Aorta (tissue), 5 donors: ENCODE measurements around the gene ACTR1B. TPM values are rescaled to one million over a fixed set of nuclear protein-coding genes. Genes with fewer than 3 reads are reported as not detected.

Experiments used
- ATAC-seq: fragments of 200-7000 bp; cut with Tn5 transposase; one replicate; pipeline ENCODE4 v1.9.1; 2022; ENCODE audit warnings: moderate library complexity; ENCODE audit not compliant: low FRiP score
- DNase-seq, 2 donors: peaks; one replicate each; pipeline ENCODE4 v3.0.0-alpha.2; 2020
- H3K27ac ChIP-seq, 2 donors: one replicate each; pipeline ENCODE4 v1.5.1; 2013; ENCODE audit warnings: low read length in 2 of 2, mild to moderate bottlenecking in 2 of 2, moderate library complexity in 2 of 2, control low read depth in 1 of 2, inconsistent platforms in 1 of 2, low read depth in 1 of 2
- H3K27me3 ChIP-seq, 2 donors: one replicate each; pipeline ENCODE4 v1.6.1; 2013; ENCODE audit warnings: control low read depth in 1 of 2, low read length in 1 of 2, mild to moderate bottlenecking in 1 of 2, moderate library complexity in 1 of 2; ENCODE audit not compliant: insufficient read depth in 2 of 2, control insufficient read depth in 1 of 2
- H3K36me3 ChIP-seq, 2 donors: one replicate each; pipeline ENCODE4 v1.6.1; 2013; ENCODE audit warnings: control low read depth in 1 of 2, low read length in 1 of 2, mild to moderate bottlenecking in 1 of 2; ENCODE audit not compliant: insufficient read depth in 2 of 2, control insufficient read depth in 1 of 2
- H3K4me1 ChIP-seq, 2 donors: one replicate each; pipeline ENCODE4 v1.6.1; 2013; ENCODE audit warnings: low read length in 2 of 2, control low read depth in 1 of 2, mild to moderate bottlenecking in 1 of 2, moderate library complexity in 1 of 2; ENCODE audit not compliant: insufficient read depth in 2 of 2, control insufficient read depth in 1 of 2
- H3K4me3 ChIP-seq, 2 donors: one replicate each; pipeline ENCODE4 v1.5.1; 2013; ENCODE audit warnings: low read length in 2 of 2, control low read depth in 1 of 2, mild to moderate bottlenecking in 1 of 2
- H3K9me3 ChIP-seq: one replicate; pipeline ENCODE4 v1.6.1; 2013; ENCODE audit warnings: mild to moderate bottlenecking, low read length; ENCODE audit not compliant: control insufficient read depth
- WGBS, 2 donors: extraction: QIAGEN DNeasy Blood & Tissue Kit; methylation state at CpG; one replicate each; pipeline ENCODE4 v1.1.7; 2013; 5-methylcytosine and 5-hydroxymethylcytosine counted together
- intact Hi-C, 2 donors: fragments of 100-400 bp; cut with DNase I; formaldehyde crosslinking; loops; one replicate each; pipeline versions ENCODE4 v1.14.2 to v1.15.0; 2022
- polyA plus RNA-seq, 2 donors: library from polyadenylated mRNA; stranded (reverse); fragments of 200-250 nt; gene quantifications; one replicate each; pipeline ENCODE4 v1.2.3, GENCODE V29; 2013
- total RNA-seq, 2 donors: library from RNA; stranded (reverse); fragmentation: NEBNext Ultra II Directional; extraction: Animal tissue kit (Norgen Biotek cat#: 25700); gene quantifications; one replicate each; pipeline ENCODE4 v1.2.1, GENCODE V29; 2021
- donor health status: healthy with polysubstance abuse.
- donor health status: Bipolar disorder and iron deficiency.
- donor health status: DM: no; HTN: no; CAD: no.
- donor health status: DM: no; HTN: no; CAD: no.
- donor health status: DM: yes; HTN: yes; CAD: no.

ACTR1B gene
- total and polyA plus RNA-seq, 4 donors: 63.2 to 92.2 (median 72.5) TPM

DNA sequence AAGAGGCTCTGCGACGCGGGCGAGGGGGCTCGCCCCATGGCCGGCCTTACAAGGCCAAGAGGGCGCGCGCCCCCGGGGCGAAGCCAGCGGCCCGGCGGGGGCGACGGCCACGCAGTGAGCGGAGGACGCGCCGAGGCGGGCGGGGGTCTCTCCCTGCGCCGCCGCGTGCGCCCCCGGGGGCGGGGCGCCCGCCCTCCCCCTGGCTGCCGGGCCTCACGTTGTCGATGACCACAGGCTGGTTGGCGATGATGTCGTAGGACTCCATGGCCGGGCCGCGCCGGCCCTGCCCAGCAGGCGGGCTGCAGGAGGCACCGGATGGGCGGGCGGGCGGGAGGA, 250 bp downstream of the ACTR1B start:
- DNase-seq: no peak
- no peaks in the 10 kb centered on the region for H3K4me1 ChIP-seq
- H3K4me3 ChIP-seq: peak overlapping the region; percentile 77 to 81
- no peaks in the 10 kb centered on the region for H3K9me3 ChIP-seq
- intact Hi-C loops: loop anchor here in 1 of 2 donors (2.0 kb wide), 1 partner anchor 17 kb away; the partner anchor contains the start of gene COX5B
- no peaks in the 10 kb centered on the region for H3K36me3 ChIP-seq
- no peak for ATAC-seq
- no peaks in the 10 kb centered on the region for H3K27me3 ChIP-seq
- 0 to 1% methylated on average over 21 to 46 of the region's 46 CpGs for WGBS, 2 donors
- H3K27ac ChIP-seq: peak overlapping the region; percentile 80 to 85

DNA sequence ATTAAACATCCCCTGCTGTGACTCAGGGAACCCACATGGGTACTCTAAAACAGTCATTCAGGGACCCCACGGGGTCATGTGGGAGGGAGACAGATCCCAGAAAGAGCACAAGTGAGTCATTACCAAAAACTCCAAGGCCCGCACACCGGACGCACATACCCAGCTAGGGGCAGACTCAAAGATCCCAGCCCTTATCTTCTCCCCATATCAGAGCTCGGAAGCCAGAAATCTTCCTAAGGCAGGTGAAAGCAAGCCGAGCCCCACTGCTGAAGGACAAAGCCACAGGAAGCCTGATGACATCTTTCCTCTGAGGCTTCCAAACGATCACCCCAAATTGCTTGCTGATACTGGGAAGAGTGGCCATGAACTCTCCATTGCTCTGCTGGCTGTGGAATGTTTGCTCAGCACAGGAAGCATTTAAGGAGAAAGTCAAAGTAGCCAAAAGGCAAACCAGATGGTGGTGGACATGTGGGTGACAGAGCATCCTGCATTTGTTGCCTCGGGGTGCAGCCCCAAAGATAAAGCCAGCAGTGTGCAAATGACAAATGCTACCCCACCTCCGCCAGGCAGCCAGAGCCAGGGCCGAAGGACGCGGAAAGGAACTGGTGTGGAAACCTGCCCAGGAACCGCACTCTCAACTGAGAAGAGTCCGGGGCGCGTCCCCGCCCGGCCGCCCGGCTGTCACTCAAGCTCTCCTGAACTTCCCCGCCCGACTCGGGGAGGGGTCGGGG, 784 bp downstream of the ACTR1B start:
- no peaks in the 10 kb centered on the region for H3K27me3 ChIP-seq

DNA sequence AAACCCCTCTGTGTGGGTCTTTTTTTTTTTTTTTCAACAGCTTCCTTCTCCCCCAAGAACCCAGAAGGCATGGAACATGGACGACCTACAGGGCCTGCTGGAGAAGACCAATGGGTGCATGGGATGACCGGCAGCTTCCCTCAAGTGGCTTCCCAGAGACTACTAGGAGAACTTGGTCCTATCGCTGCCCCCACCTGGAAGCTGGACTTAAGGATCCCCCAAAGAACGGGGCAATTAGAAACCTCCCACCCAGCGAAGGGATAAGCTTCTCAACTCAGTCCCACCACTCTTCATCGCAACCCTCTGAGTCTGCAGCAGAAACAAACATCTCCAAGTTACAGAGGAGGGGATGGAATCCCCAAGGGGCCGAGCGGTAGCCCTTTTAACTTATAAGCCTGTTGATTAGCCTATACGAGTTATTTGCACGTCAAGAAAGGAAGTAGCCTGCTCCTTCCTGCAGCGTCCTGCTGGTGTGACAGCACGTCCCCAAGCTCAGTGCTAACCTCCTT, 1.4 kb downstream of the ACTR1B start:
- peak overlapping the region in 1 of 2 donors; percentile 85 for H3K27ac ChIP-seq
- H3K27me3 ChIP-seq: no peaks in the 10 kb centered on the region
- intact Hi-C loops: loop anchor here in 1 of 2 donors (2.0 kb wide), 1 partner anchor 16 kb away; the partner anchor contains the start of gene COX5B
- no peaks in the 10 kb centered on the region for H3K36me3 ChIP-seq
- H3K9me3 ChIP-seq: no peaks in the 10 kb centered on the region
- H3K4me1 ChIP-seq: no peaks in the 10 kb centered on the region
- 22 to 28% methylated on average over 12 of the region's 12 CpGs for WGBS, 2 donors
- no peak for DNase-seq
- H3K4me3 ChIP-seq: peak overlapping the region; percentile 16 to 81
- ATAC-seq: no peak

More for the DNA sequence above, 784 bp downstream of the ACTR1B start:
- Histone ChIP-seq H3K4me1 (no peaks in the 10 kb centered on the region), H3K9me3 (no peaks in the 10 kb centered on the region), H3K4me3 (peak overlapping the region; percentile 77 to 81), H3K27ac (peak overlapping the region; percentile 80 to 85), H3K36me3 (no peaks in the 10 kb centered on the region)
- intact Hi-C loops: loop anchor here in 1 of 2 donors (2.0 kb wide), 1 partner anchor 16 kb away; the partner anchor contains the start of gene COX5B
- DNase-seq (peak; percentile 78 to 88), ATAC-seq (peak; percentile 35)
- 0% methylated on average over 24 of the region's 24 CpGs for WGBS, 2 donors

DNA sequence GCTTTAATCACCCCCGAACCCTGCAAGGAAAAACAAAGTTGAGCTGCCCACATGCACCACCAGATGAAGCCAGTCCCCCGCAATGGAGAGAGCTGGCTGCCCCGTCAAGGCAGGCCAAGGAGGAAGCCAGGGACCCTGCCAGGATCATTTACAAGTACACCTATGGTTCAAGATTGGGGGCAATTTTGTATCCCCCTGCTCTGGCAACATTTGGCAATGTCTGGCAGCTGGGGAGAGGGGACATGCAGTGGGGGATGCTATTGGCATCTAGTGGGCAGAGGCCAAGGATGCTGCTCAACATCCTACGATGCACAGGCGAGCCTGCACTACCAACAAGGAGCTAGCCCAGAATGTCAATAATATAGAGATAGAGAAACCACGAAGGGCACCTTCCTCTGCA, 1.9 kb downstream of the ACTR1B start:
- no peak for DNase-seq
- Histone ChIP-seq H3K36me3 (peaks cover 0 to 2% of the 10 kb centered on the region in 2 donors), H3K9me3 (no peaks in the 10 kb centered on the region), H3K4me3 (no peak overlapping the region), H3K27ac (no peak overlapping the region), H3K4me1 (no peaks in the 10 kb centered on the region), H3K27me3 (no peaks in the 10 kb centered on the region)
- 78 to 86% methylated on average over 6 of the region's 6 CpGs for WGBS, 2 donors
- intact Hi-C loops: loop anchor here in 1 of 2 donors (2.0 kb wide), 1 partner anchor 15 kb away; the partner anchor contains the start of gene COX5B
- no peak for ATAC-seq

DNA sequence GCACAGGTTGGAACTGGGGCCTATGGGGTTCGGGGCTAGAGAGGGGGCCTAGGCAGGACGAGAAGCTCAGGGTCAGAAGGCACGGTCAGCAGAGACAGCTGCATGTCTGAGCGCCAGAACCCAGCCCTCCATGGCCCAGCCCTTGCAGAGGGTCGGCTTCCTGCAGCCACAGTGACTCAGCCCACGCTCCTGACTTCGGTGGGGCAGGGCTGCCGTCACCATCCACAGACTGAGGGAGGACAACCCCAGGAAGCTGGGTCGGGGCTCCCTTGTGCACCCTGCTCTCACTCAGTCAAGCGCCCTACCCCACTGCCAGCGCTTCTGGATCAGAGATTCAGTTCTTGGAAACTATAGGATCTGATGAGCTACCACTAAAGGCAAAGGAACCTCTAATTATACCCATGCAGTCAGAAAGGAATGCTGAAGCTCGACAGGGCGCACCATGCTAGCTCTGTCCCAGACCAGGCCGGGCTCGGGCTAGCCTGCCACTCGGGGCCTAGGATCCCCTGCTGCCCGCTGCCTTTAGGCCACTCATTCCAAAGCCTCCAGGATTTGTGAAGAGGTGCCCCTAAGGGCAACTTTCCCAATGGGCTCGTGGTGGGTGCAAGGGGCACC, 3.0 kb downstream of the ACTR1B start:
- Histone ChIP-seq H3K9me3 (no peaks in the 10 kb centered on the region), H3K27me3 (no peaks in the 10 kb centered on the region), H3K4me1 (no peaks in the 10 kb centered on the region), H3K4me3 (no peak overlapping the region), H3K27ac (no peak overlapping the region), H3K36me3 (peaks cover 3% of the 10 kb centered on the region in 2 donors)
- DNase-seq: no peak
- intact Hi-C loops: no loop called here
- 84 to 88% methylated on average over 18 of the region's 18 CpGs for WGBS, 2 donors
- ATAC-seq: no peak

DNA sequence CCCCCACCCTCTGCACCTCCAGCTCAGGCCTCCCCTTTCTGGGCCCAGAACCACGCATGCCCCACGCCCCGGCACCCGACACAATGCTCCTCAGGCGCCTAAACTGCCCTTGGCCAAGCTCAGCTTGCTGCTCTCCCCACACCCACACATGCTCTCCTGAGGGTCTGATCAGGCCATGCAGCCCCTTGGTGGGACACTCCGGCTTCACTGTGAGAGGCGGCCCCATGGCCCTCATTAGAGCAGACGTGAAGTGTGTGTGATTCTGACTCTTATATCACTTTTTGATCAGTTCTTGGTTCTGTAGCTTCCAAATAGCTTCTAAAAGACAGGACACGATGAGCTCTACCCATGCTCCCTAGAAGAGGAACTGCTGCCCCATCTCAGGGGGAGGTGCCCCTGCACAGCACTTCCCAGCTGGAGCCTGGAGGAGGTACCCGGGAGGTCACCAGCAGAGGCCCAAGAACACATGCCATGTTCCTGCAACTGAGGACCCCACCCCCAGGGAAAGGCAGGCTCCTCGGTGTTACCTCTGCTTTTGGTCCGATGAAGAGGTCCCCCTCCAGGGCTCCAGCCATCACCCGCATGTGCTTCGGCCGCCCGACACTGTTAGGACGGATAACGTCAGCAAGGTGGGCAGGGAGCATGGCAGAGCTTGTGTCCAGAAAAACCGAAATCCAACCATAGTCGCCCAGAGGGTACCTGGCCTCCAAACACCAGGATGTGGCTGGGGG, 3.6 kb downstream of the ACTR1B start:
- no peaks in the 10 kb centered on the region for H3K27me3 ChIP-seq
- H3K27ac ChIP-seq: no peak overlapping the region
- WGBS, 2 donors: 92 to 93% methylated on average over 20 of the region's 20 CpGs
- peaks cover 3% of the 10 kb centered on the region in 2 donors for H3K36me3 ChIP-seq
- no peaks in the 10 kb centered on the region for H3K4me1 ChIP-seq
- peak in 1 of 2 donors; percentile 61 for DNase-seq
- intact Hi-C loops: no loop called here
- H3K9me3 ChIP-seq: no peaks in the 10 kb centered on the region
- no peak for ATAC-seq
- H3K4me3 ChIP-seq: no peak overlapping the region

DNA sequence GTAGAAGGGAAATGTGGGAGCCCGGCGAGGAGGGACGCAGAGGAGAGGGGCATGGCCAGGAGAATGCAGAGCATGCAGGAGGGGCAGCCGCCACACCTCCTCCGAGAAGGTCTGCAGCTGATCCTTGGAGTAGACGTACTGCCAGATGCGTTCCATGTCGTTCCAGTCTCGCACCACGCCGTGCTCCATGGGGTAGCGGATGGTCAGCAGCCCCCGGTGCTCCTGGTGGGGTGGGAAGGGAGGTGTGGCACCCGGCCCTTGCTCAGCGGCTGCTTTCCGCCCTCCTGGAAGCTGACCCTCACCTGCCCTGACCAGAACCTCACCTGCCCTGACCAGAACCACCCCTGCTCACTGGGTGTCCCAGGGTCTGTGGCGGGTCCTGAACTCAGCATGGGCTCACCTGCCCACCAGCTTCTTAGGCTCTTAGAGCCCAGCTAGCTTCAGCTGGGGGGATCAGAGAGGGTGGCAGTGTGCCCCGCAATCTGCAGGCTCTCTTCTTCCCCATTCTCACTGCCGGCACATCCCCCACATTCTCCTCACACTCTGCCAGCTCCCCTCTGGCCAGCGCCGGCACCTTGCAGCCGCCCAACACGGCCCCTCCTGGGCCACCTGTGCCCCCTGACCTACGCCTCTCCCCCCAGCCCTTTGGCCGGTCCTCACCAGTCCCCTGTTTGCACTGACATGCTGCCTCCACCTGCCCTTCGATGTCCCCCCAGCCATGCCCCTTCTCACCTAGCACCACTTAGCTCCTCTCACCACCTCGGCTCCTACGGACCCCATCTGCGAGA, 4.4 kb downstream of the ACTR1B start:
- no peak overlapping the region for H3K4me3 ChIP-seq
- intact Hi-C loops: no loop called here
- H3K9me3 ChIP-seq: no peaks in the 10 kb centered on the region
- H3K27me3 ChIP-seq: no peaks in the 10 kb centered on the region
- 93 to 94% methylated on average over 29 of the region's 29 CpGs for WGBS, 2 donors
- H3K36me3 ChIP-seq: peaks cover 3% of the 10 kb centered on the region in 2 donors
- DNase-seq (peak in 1 of 2 donors; percentile 70), ATAC-seq (no peak)
- no peaks in the 10 kb centered on the region for H3K4me1 ChIP-seq
- H3K27ac ChIP-seq: no peak overlapping the region

DNA sequence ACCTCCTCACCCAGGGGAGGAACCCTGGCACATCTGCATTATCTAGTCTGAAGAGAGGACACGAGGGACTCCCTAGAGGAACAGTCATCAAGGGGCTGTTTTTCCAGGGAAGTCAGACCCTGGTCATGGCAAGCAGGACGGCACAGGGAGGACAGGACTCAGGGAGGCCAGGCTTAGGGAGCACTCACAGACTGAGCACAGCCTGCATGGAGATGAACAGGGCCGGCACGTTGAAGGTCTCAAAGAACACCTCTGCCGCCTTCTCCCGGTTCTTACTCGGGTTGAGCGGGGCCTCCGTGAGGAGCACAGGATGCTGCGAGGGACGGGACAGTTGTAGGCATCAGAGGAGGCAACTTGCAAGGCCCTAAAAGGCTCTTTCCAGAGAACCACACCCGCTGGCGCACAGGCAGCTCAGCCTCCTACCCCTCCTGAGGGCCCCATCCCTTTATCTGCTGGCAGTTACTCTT, 5.1 kb downstream of the ACTR1B start:
- 87 to 88% methylated on average over 13 of the region's 13 CpGs for WGBS, 2 donors
- Histone ChIP-seq H3K27ac (no peak overlapping the region), H3K4me1 (no peaks in the 10 kb centered on the region), H3K4me3 (no peak overlapping the region), H3K9me3 (no peaks in the 10 kb centered on the region), H3K36me3 (peaks cover 3 to 6% of the 10 kb centered on the region in 2 donors), H3K27me3 (no peaks in the 10 kb centered on the region)
- intact Hi-C loops: no loop called here
- peak in 1 of 2 donors; percentile 59 for DNase-seq
- ATAC-seq: no peak
